ENCODE measurements around the gene RASGEF1C.

The RASGEF1C gene

DNA sequence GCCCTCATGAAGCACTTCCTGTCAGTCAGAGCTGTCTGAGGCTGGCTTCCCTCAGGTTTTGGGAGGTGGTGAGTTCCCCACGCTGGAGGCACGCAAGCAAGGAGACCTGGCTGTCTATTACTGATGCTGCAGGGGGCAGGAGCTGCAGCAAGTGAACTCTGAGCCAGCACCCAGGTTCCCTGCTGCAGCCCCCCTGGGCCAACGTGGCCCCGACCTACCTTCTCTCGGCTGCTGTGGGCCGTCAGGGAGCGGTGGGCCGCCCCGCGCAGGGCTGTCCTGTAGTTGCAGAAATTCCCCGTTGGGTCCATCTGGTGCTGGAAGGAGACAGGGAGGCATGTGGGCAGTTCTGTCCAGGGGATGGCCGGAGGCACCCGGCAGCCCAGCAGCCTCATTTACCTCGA is 90.6 kb downstream of the RASGEF1C start:
- DNase-seq, result no peak

GRCh38 chr5:180117000-180117725 is 91.8 kb downstream of the RASGEF1C start:
- no peak for DNase-seq

DNA sequence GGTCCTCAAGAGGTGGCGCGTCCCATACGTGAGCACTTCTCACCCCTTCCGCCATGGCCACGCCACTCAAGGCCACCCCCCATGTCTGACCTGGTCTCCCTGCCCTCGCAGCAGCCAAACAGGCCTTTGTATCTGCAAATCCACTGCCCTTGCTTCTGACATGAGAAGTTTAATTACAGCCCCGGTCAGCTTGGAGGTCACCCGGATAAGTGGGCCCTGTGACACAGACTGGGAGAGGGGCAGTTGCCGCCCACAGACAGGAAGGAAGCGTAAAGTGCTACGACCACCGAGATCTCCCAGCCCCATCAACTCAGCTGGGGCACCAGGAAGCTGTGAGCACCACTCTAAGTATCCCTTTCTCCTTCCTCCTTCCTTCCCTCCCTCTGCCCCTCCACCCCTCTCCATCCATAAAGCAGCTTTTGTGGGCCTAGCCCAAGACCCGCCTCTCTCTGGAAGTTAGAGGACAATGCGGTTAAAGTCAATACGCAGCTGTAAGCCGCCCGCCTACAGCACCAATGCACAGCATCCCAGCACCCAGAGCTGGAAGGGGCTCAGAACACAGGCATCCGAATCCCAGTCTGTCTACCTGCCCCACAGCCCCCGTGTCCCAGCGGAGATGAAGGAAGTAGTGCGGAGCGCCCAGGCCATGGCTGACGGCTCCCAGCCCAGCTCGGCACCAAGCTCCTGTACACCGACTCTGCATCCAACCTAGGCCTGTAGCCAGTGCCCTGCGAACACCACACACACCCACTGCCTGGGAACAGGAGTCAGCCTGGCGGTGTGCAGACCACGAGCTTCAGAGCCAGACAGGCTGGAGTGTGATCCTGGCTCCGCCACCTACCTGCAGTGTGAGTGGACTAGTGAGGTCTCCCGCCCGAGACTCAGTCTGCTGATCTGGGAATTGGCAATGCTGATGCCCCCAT is 92.7 kb downstream of the RASGEF1C start:
- DNase-seq, result no peak

DNA sequence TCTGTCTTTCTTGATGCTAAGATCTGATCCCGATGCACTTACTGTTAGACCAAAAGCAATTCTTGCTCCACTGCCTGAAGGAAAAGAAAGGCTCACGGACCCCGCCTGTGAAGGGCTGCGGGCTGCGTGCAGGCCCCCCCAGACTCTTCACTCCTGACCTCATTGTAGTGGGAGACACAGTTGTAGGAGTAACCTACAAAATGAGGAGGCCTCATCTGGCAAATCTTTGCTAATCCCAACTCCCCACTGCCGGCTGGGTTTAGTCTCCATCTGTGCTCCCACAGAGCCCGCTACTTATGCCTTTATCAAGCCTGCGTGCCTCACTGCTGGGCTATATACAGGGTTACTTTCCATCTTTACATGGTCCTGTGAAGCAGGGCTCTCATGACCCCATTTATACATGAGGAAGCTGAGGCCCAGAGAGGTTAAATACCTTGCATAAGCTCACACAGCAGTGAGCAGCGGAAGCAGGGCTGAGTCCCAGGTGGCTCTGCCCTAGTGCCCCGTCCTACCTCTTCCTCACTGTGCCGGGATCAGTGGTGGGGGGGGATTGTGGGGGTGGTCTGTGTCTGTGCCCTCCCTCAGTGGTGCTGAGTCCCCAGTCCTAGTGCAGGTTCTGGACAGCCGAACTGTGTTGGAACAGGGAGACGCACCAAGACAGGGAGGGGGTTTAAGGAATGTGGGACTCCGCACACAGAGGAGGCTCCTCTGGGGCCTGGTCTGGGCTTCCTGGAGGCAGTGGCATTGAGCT is 93.5 kb downstream of the RASGEF1C start:
- DNase-seq, result no peak

DNA sequence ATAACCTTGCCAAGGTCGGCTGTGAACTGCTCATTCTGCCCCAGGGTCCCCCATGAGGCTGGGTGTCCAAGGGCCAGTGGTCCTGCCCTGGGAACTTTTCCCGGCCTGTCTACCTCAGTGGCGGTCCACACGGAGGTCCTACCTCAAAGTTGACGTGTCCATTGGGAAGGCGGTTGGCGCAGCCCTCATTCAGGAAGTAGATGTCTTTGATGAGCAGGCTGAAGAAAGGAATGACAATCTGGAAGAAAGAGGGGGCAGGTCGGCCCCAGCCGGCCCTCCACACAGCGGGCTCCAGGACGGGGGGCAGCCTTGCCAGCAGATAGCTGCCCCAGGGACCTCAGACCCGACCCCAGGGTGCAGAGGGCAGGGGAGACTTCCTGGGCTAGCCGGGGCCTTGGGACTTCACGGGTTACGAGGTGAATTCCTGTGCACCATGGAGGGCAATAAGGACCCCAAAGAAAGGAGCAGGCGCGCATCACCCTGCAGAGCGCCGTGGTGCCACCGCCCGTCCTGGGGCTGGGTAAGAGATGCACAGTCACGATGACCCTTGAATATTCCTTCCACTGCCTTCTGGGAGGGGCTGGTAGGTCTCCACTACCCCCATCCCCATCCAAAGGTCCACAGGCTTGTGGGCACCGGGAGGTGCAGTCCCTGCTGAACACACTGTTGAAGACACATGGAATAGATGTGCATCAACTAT is 94.6 kb downstream of the RASGEF1C start:
- DNase-seq, result no peak

GRCh38 chr5:180113660-180114303 is 95.2 kb downstream of the RASGEF1C start:
- no peak for DNase-seq

DNA sequence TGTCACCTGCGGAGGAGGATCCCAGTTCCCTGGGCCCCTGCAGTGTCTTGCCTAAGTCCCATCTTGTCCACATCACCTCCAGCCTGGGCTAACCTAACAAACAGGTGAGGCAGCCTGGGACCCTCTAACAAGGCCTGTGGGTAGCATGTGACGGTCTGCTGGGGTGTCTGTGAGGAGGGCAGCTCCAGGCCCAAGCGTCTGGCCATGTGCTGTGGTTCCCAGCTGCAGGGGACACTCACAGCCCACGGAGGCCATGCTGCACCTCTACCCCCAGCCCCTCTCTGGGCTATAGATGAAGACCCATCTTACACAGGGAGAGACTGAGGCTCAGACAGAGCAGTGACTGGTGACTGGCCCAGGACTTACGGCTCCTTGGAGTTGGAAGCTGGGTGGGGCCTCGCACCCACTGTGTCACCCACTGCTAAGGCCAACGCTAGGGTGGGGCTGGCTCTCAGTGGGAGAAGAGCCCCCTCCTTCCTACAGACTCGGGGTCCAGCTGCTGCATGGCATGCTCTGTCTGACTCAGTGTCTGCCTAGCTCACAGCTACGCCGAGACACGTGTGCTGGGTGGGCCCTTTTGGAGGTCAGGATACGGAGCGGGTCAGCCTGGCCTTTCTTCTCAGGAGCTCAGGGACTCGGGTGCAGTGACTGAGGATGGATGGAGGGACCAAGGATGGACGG is 96.7 kb downstream of the RASGEF1C start:
- no peak for DNase-seq

DNA sequence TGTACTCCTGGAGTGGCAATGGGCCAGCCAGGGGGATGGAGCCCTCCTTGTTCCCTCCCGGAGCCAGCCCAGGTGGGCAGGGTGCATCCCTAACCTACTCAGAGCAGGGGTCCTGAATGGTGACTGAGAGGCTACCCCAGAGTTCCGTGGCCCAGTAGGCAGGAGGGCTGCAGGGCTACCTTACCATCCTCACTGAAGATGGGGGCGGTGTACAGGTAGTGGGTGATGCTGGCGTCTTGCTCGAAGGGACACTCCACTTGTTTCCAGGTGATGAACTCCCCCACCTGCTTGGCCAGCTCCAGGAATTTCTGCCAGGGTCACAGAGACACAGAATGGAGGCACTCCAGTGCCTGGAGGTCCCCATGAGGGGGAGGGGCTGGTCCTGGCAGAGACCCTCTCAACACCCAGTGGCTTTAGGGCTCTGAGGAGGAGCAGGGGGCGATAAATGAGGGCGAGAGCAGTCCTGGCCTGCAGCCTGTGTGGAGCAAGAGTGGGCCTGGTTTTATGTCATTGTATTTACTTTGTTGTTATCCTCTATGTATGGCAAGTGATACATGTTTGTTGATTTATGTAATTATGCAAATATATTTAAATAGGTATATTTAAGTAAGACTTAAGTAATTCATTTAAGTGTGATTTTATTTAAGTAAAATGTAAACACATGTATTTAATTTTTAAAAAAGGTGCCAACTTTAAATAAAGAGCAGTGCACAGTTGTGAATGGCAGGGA is 97.6 kb downstream of the RASGEF1C start:
- no peak for DNase-seq

DNA sequence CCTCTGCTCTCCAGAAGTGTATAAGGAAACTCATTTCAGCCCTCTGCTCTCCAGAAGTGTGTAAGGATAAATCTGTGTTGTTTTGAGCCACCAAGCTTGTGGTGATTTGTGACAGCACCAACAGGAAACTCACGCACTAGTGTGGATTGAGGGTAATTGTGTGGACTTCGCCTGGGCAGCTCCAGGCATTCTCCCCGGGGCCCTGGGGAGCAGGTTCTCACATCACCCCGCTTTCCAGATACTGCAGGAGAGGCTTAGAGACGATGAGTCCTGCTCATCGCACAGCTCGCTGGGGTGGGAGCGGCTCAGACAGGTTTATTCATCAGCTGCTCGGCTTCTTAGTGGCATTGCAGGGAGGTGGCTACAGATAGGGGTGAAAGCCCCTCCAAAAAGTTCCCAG is 99.1 kb downstream of the RASGEF1C start:
- no peak for DNase-seq

DNA sequence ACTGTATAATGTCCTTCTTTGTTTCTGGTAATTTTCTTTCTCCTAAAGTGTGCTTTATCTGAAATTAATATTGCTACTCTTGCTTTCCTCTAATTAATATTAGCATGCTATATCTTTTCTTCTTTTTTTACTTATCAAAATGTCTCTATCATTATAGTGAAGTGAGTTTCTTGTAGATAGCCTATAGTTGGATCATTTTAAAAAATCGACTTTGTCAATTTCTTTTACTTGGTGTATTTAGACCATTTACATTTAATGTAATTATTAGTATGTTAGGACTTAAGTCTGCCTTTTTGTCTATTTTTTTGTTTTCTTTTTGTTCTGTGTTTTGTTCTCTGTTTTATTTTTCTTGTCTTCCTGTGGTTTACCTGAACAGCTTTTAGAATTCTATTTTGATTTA is 102.0 kb downstream of the RASGEF1C start:
- DNase-seq, result no peak

- no peak for DNase-seq
Measured at GRCh38 chr5:180105827-180106312, 103.1 kb downstream of the RASGEF1C start.

GRCh38 chr5:180104168-180104530 is 104.9 kb downstream of the RASGEF1C start:
- DNase-seq, result no peak

- DNase-seq, result no peak
Measured at GRCh38 chr5:180103487-180104167, 105.4 kb downstream of the RASGEF1C start.

DNA sequence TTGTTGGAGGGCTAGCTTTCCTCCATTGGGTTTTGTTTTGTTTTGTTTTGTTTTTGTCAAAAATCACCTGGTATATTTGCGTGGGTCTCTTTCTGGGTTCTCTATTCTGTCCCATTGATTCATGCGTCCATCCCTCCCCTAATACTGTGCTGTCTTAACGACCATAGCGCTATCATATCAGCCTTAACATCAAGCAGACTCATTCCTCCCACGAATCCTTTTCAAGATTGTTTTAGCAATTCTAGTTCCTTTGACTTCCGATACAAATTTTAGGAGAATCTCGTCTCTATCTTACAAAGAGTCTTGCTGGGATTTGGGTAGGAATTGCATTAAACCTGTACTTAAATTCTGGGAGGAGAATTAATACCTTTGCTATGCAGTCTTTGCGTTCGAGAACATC is 106.4 kb downstream of the RASGEF1C start:
- DNase-seq, result no peak

- DNase-seq, result no peak
Measured at GRCh38 chr5:180101451-180102105, 107.4 kb downstream of the RASGEF1C start.

GRCh38 chr5:180100621-180101450 is 108.2 kb downstream of the RASGEF1C start:
- no peak for DNase-seq

- no peak for DNase-seq
Measured at GRCh38 chr5:180099733-180100611, 109.0 kb downstream of the RASGEF1C start.

Data from right hindlimb (tissue), 1 donor.